CD4-positive, CD25-positive, alpha-beta regulatory T cell (primary cell): Measurements from ENCODE around the gene LRRC4C. TPM values are rescaled to one million over a fixed set of nuclear protein-coding genes. Genes with fewer than 3 reads are reported as not detected.

ENCODE experiments used
- ATAC-seq, 2 donors: fragments of 150-1000 bp; cut with Tn5 transposase; one replicate each; pipeline ENCODE4 v1.10.0; 2021; ENCODE audit warnings: low read depth in 2 of 2, moderate number of reproducible peaks in 2 of 2, moderate library complexity in 1 of 2
- DNase-seq, 3 donors: peaks; one replicate each; pipeline versions ENCODE4 v3.0.0 to v3.0.0-alpha.2; 2012 to 2022; ENCODE audit warnings: mixed read lengths in 1 of 3
- H3K27ac ChIP-seq: one replicate; pipeline ENCODE4 v1.7.0; 2013; ENCODE audit warnings: mild to moderate bottlenecking, low read length; ENCODE audit not compliant: insufficient read depth, poor library complexity, severe bottlenecking
- H3K27me3 ChIP-seq: one replicate; pipeline ENCODE4 v1.7.0; 2013; ENCODE audit warnings: low read length; ENCODE audit not compliant: control insufficient read depth, insufficient read depth
- H3K36me3 ChIP-seq: one replicate; pipeline ENCODE4 v1.7.0; 2013; ENCODE audit warnings: mild to moderate bottlenecking, low read length, moderate library complexity; ENCODE audit not compliant: control insufficient read depth, insufficient read depth
- H3K4me1 ChIP-seq: 2 replicates; pipeline ENCODE4 v1.7.0; 2013; ENCODE audit warnings: mild to moderate bottlenecking, low read length; ENCODE audit not compliant: insufficient read depth, control insufficient read depth, poor library complexity, severe bottlenecking
- H3K4me3 ChIP-seq: one replicate; pipeline ENCODE4 v1.7.0; 2013; ENCODE audit warnings: low read depth, mild to moderate bottlenecking, low read length, moderate library complexity
- H3K9me3 ChIP-seq, 2 experiments: 1 replicate in 1 of 2; 2 replicates in 1 of 2; pipeline ENCODE4 v1.7.0; 2013; ENCODE audit warnings: low read length in 2 of 2, mild to moderate bottlenecking in 1 of 2, moderate library complexity in 1 of 2; ENCODE audit not compliant: control insufficient read depth in 2 of 2
- H3K27ac Mint-ChIP-seq, 3 donors: one replicate each; pipeline ENCODE4 v1.8.0; 2020 to 2022; ENCODE audit warnings: mild to moderate bottlenecking in 3 of 3, mixed read lengths in 3 of 3, moderate library complexity in 2 of 3
- H3K27me3 Mint-ChIP-seq: one replicate; pipeline ENCODE4 v1.8.0; 2022; ENCODE audit warnings: mild to moderate bottlenecking, mixed read lengths
- H3K36me3 Mint-ChIP-seq: one replicate; pipeline ENCODE4 v1.8.0; 2020; ENCODE audit warnings: mixed read lengths
- H3K4me1 Mint-ChIP-seq, 4 donors: one replicate each; pipeline ENCODE4 v1.8.0; 2020 to 2022; ENCODE audit warnings: mixed read lengths in 4 of 4, mild to moderate bottlenecking in 1 of 4
- H3K4me3 Mint-ChIP-seq, 4 donors: one replicate each; pipeline ENCODE4 v1.8.0; 2020 to 2022; ENCODE audit warnings: mild to moderate bottlenecking in 4 of 4, mixed read lengths in 4 of 4, moderate library complexity in 3 of 4
- H3K9me3 Mint-ChIP-seq, 7 donors: one replicate each; pipeline ENCODE4 v1.8.0; 2020 to 2022; ENCODE audit warnings: mixed read lengths in 7 of 7, mild to moderate bottlenecking in 3 of 7, moderate library complexity in 2 of 7
- polyA plus RNA-seq, 4 donors: library from polyadenylated mRNA; unstranded; fragments of 300-500 nt; fragmentation: Illumina TruSeq; gene quantifications; one replicate each; pipeline ENCODE4 v1.2.3, GENCODE V29; 2021
- total RNA-seq: library from RNA; stranded (reverse); gene quantifications from one replicate; pipeline ENCODE4 v1.2.3, GENCODE V29; 2022

The LRRC4C gene
- total and polyA plus RNA-seq, 5 donors from 2014 or later: not detected

DNA sequence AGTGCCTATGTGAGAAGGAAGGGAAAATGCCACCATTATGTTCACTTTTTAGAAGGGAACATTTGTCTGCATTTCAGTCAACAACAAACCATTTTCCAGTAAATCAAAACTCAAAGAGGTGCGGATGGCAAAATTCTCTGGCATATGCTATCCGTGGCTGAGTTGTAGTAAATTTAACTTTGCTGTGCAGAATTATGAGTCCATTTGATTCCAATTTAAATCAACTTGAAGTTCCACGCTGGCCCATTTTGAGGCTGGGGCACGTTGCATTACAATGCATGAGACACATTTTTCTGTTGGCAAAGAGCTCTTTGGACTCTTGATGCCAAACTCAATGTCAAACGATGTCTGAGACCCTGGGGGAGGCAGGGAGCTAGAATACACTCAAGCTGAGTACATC, 211.8 kb downstream of the LRRC4C start:
- Mint-ChIP-seq H3K27me3 (no peaks in the 10 kb centered on the region), H3K9me3 (peaks cover 4 to 54% (median 14%) of the 10 kb centered on the region in 7 donors), H3K36me3 (no peaks in the 10 kb centered on the region), H3K4me3 (no peak overlapping the region), H3K4me1 (no peaks in the 10 kb centered on the region), H3K27ac (no peak overlapping the region)
- Histone ChIP-seq H3K27me3 (no peaks in the 10 kb centered on the region), H3K36me3 (no peaks in the 10 kb centered on the region), H3K27ac (no peak overlapping the region), H3K9me3 (peaks cover 5 to 18% of the 10 kb centered on the region in 2 experiments), H3K4me1 (no peaks in the 10 kb centered on the region), H3K4me3 (no peak overlapping the region)
- DNase-seq (no peak), ATAC-seq (no peak)

DNA sequence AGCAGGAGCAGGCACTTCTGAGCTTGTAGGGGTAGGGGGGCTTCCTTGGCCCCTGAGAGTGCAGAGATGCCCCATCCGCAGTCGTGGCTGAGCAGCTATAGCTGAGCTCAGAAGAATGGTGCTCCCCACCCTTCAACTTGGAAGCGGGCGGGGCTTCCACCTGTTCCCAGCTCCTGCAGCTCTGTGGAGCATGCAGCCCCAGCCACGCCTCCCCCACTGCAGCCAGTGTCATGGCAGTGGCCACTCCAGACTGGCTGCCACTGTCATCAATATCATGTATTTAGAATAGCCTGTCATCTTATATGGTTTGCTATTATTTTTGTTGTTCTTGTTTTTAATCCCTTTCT, 213.1 kb downstream of the LRRC4C start:
- H3K9me3 Mint-ChIP-seq: peaks cover 4 to 48% (median 15%) of the 10 kb centered on the region in 7 donors
- no peak overlapping the region for H3K27ac Mint-ChIP-seq
- H3K36me3 Mint-ChIP-seq: no peaks in the 10 kb centered on the region
- H3K9me3 ChIP-seq: peaks cover 5 to 18% of the 10 kb centered on the region in 2 experiments
- H3K27me3 Mint-ChIP-seq: no peaks in the 10 kb centered on the region
- no peak for ATAC-seq
- no peaks in the 10 kb centered on the region for H3K4me1 Mint-ChIP-seq
- DNase-seq: no peak
- no peaks in the 10 kb centered on the region for H3K4me1 ChIP-seq
- no peak overlapping the region for H3K4me3 ChIP-seq
- no peaks in the 10 kb centered on the region for H3K27me3 ChIP-seq
- H3K27ac ChIP-seq: no peak overlapping the region
- no peaks in the 10 kb centered on the region for H3K36me3 ChIP-seq
- H3K4me3 Mint-ChIP-seq: no peak overlapping the region

DNA sequence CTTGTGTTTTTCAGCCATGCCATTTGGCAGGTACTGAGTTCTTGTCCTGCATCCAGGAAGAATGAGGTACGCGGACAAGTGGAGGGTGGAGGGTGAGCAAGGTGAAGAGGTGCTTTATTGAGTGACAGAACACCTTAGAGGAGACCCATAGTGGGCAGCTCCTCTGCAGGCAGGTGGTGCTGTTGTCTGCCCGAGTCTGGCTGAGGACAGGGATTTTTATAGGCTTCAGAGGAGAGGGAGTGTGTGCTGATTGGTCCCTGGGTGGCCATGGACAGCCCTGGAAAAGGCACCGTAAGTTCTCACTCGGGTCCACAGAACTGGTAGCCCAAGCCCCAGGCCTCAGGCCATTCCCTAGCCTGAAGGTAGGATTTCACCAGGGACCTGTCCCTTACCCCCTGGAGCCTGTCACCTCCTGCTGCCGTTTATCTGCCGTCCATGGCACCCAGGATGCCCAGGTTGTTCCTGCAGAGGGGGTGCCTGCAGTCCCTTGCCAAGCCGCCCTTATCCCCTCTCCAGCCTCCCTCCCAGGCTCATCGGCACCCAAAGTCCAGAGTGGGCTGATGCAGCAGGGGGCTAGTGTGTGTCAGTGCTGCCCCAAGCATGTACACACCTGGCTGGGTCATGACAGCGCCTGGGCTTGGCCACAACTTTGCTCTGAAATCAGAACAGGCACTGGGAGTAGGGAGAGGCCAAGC, 213.6 kb downstream of the LRRC4C start:
- ATAC-seq (no peak), DNase-seq (no peak)
- H3K4me3 ChIP-seq: no peak overlapping the region
- H3K4me1 ChIP-seq: no peaks in the 10 kb centered on the region
- Mint-ChIP-seq H3K36me3 (no peaks in the 10 kb centered on the region), H3K27me3 (no peaks in the 10 kb centered on the region), H3K4me3 (no peak overlapping the region), H3K27ac (no peak overlapping the region), H3K9me3 (peaks cover 4 to 48% (median 12%) of the 10 kb centered on the region in 7 donors), H3K4me1 (no peaks in the 10 kb centered on the region)
- H3K36me3 ChIP-seq: no peaks in the 10 kb centered on the region
- H3K9me3 ChIP-seq: peaks cover 5 to 18% of the 10 kb centered on the region in 2 experiments
- no peak overlapping the region for H3K27ac ChIP-seq
- H3K27me3 ChIP-seq: no peaks in the 10 kb centered on the region

DNA sequence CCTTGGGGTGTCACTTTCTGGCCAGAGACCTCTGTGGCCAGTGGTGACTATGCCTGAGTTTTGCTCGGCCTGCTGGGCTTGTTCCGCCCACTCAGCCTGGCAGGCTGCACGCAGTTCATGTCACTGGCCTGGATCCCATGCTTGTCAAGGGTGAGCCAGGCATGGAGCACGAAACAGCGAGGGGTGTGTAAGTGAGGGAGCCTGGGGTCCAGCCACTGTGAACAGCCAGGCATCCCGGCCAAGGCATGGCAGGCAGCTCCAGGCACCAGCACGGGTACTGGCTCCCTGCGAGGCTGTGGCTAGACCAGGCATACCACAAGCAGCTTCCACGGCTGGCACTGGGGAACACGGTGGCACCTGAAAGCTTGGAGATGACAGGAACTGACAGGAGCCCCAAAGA, 214.3 kb downstream of the LRRC4C start:
- ATAC-seq: no peak
- no peaks in the 10 kb centered on the region for H3K4me1 Mint-ChIP-seq
- H3K9me3 Mint-ChIP-seq: peaks cover 4 to 48% (median 14%) of the 10 kb centered on the region in 7 donors
- Histone ChIP-seq H3K36me3 (no peaks in the 10 kb centered on the region), H3K27me3 (no peaks in the 10 kb centered on the region), H3K4me3 (no peak overlapping the region), H3K27ac (no peak overlapping the region), H3K9me3 (peaks cover 5 to 18% of the 10 kb centered on the region in 2 experiments), H3K4me1 (no peaks in the 10 kb centered on the region)
- no peak overlapping the region for H3K27ac Mint-ChIP-seq
- no peaks in the 10 kb centered on the region for H3K27me3 Mint-ChIP-seq
- H3K36me3 Mint-ChIP-seq: no peaks in the 10 kb centered on the region
- no peak overlapping the region for H3K4me3 Mint-ChIP-seq
- DNase-seq: no peak

DNA sequence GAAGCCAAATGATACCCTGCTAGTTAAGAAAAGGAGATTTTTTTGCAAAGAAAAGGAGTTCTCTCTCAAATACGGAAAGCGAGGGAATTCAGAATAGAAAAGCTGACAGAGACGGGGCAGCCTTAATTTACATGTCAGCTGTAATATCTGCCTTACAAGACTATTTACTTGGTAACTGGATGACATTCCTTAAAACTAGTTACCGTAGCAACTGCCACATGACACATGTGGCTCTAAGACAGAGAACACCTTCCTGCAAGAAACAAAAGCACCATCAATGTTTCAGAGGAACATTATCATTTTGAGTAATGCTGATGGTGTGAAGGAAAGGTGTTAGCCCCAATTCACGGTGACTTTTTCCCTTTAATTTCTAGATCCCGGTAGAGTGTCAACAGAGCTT, 222.1 kb downstream of the LRRC4C start:
- Mint-ChIP-seq H3K4me3 (no peak overlapping the region), H3K27me3 (no peaks in the 10 kb centered on the region), H3K27ac (no peak overlapping the region), H3K4me1 (no peaks in the 10 kb centered on the region), H3K36me3 (no peaks in the 10 kb centered on the region), H3K9me3 (peaks cover 0 to 26% (median 5%) of the 10 kb centered on the region in 7 donors)
- Histone ChIP-seq H3K27me3 (no peaks in the 10 kb centered on the region), H3K4me1 (no peaks in the 10 kb centered on the region), H3K9me3 (no peaks in the 10 kb centered on the region), H3K36me3 (no peaks in the 10 kb centered on the region), H3K27ac (no peak overlapping the region), H3K4me3 (no peak overlapping the region)
- ATAC-seq: no peak
- no peak for DNase-seq

DNA sequence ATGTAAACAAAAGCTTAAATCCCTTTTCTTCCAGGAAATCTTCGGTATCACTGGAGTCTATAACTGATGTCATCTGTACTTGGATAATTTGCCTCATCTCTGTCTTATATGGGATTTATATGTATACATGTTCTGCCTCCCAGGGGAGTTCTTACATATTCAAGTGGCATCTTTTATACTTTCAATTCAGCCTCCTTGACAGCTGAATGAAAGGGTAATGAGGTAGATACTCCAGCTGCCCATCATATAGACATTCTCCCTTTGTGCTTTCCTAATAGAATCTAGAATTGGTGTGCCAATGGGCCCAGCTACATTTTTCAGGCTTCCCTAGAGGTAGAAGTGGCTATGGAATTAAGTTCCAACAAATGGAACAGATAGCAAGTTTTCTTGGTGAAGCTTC, 223.8 kb downstream of the LRRC4C start:
- no peak for ATAC-seq
- H3K4me1 Mint-ChIP-seq: no peaks in the 10 kb centered on the region
- DNase-seq: no peak
- H3K27me3 Mint-ChIP-seq: no peaks in the 10 kb centered on the region
- Histone ChIP-seq H3K27ac (no peak overlapping the region), H3K4me1 (no peaks in the 10 kb centered on the region), H3K27me3 (no peaks in the 10 kb centered on the region), H3K4me3 (no peak overlapping the region), H3K9me3 (peaks cover 0 to 2% of the 10 kb centered on the region in 2 experiments), H3K36me3 (no peaks in the 10 kb centered on the region)
- H3K36me3 Mint-ChIP-seq: no peaks in the 10 kb centered on the region
- peaks cover 0 to 24% (median 2%) of the 10 kb centered on the region in 7 donors for H3K9me3 Mint-ChIP-seq
- H3K27ac Mint-ChIP-seq: no peak overlapping the region
- H3K4me3 Mint-ChIP-seq: no peak overlapping the region

DNA sequence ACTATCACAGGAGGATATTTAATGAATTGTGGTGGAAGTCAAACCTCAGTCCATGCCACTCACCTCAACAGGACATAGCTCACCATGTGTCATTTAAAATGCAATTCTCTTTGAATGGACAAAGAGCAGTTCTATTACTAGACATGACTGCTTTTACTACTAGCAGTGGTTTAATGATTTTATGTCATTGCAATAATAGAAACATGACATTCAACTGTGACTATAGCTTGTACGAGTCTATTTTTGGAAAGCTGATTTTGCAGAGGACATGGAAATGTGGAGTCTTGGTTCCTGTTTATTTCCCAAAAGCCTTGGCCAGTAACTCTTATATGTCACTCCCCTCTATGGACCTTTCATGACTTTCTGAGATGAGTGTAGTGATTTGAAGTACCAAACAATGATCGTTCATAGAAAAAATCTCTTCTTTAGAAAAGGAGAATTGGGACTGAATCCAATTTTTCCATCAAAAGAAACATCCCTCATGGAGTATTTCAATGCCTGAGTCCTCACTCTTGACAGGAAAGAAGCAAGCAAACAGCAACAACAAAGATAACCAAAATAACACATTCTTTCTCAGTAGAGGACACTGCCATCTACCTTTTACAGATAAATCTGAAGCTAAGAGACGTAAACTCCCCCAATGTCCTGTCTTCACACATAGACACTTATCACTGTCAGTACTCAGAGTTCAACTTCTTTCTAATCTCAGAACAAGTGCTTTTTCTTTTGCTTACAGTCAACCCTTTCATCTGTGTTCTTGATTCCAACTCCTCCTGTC, 233.4 kb downstream of the LRRC4C start:
- H3K27me3 ChIP-seq: no peaks in the 10 kb centered on the region
- no peaks in the 10 kb centered on the region for H3K36me3 ChIP-seq
- Mint-ChIP-seq H3K27me3 (no peaks in the 10 kb centered on the region), H3K27ac (no peak overlapping the region), H3K9me3 (peaks cover 4 to 45% (median 18%) of the 10 kb centered on the region in 7 donors), H3K4me3 (no peak overlapping the region), H3K36me3 (no peaks in the 10 kb centered on the region), H3K4me1 (no peaks in the 10 kb centered on the region)
- no peaks in the 10 kb centered on the region for H3K4me1 ChIP-seq
- H3K4me3 ChIP-seq: no peak overlapping the region
- no peak overlapping the region for H3K27ac ChIP-seq
- no peaks in the 10 kb centered on the region for H3K9me3 ChIP-seq
- DNase-seq (no peak), ATAC-seq (no peak)

DNA sequence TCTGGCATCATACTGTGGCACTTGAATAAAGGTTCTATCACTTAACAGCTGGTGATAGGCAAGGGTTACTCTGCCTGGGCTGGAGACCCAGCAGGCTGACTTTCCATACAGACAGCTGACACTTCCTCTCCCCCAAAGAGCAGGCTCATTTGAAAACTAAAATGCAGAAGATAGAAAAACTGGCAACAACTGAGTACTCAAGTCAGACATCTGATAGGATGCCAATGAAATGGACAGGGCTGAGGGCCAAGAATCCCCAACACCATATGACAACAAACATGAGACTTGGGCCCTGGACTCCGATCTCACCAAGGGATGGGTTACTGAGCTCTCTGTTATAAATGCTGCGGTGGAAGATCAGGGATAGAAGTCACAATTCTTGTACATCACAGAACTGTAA, 237.2 kb downstream of the LRRC4C start:
- Histone ChIP-seq H3K4me3 (no peak overlapping the region), H3K27me3 (no peaks in the 10 kb centered on the region), H3K4me1 (no peaks in the 10 kb centered on the region), H3K36me3 (no peaks in the 10 kb centered on the region), H3K27ac (no peak overlapping the region), H3K9me3 (no peaks in the 10 kb centered on the region)
- H3K27ac Mint-ChIP-seq: no peak overlapping the region
- H3K27me3 Mint-ChIP-seq: peaks cover 4% of the 10 kb centered on the region
- H3K36me3 Mint-ChIP-seq: no peaks in the 10 kb centered on the region
- ATAC-seq (no peak), DNase-seq (no peak)
- no peaks in the 10 kb centered on the region for H3K4me1 Mint-ChIP-seq
- H3K9me3 Mint-ChIP-seq: peaks cover 4 to 38% (median 18%) of the 10 kb centered on the region in 7 donors
- H3K4me3 Mint-ChIP-seq: no peak overlapping the region
